Neural cell (in vitro differentiated cells): Measurements from ENCODE around the gene LTBP1. TPM values are rescaled to one million over a fixed set of nuclear protein-coding genes. Genes with fewer than 3 reads are reported as not detected.

Source experiments
- H2AFZ ChIP-seq: fragments of 200-600, 300-800 bp; sonication (generic), shearing (Covaris generic); 2 replicates; pipeline ENCODE4 v1.6.0; 2014; ENCODE audit warnings: low read depth, mild to moderate bottlenecking, antibody characterized with exemption, low read length, moderate library complexity
- H3F3A ChIP-seq: fragments of 200-600 bp; shearing (Covaris generic); 2 replicates; pipeline ENCODE4 v1.6.1; 2016; ENCODE audit warnings: mild to moderate bottlenecking, moderate library complexity, mixed read lengths, antibody characterized with exemption, low read length; ENCODE audit not compliant: insufficient read depth, poor library complexity, severe bottlenecking
- H3K27ac ChIP-seq: fragments of 200-600, 300-800 bp; sonication (generic), shearing (Covaris generic); 2 replicates; pipeline ENCODE4 v1.5.1; 2014; ENCODE audit warnings: mild to moderate bottlenecking, low read length, moderate library complexity
- H3K27me3 ChIP-seq: fragments of 300-800, 200-600 bp; sonication (generic), shearing (Covaris generic); 2 replicates; pipeline ENCODE4 v1.6.0; 2014; ENCODE audit warnings: mild to moderate bottlenecking, low read depth, low read length, moderate library complexity; ENCODE audit not compliant: insufficient read depth
- H3K36me3 ChIP-seq: fragments of 300-800, 200-600 bp; sonication (generic), shearing (Covaris generic); 2 replicates; pipeline ENCODE4 v1.5.1; 2014; ENCODE audit warnings: mild to moderate bottlenecking, antibody characterized with exemption, low read length, moderate library complexity; ENCODE audit not compliant: insufficient read depth
- H3K4me2 ChIP-seq: fragments of 300-800, 200-600 bp; sonication (generic), shearing (Covaris generic); 2 replicates; pipeline ENCODE4 v1.6.0; 2014; ENCODE audit warnings: mild to moderate bottlenecking, low read length
- H3K4me3 ChIP-seq: fragments of 300-800, 200-600 bp; sonication (generic), shearing (Covaris generic); 2 replicates; pipeline ENCODE4 v1.5.1; 2014; ENCODE audit warnings: mild to moderate bottlenecking, low read length, moderate library complexity
- H3K79me2 ChIP-seq: fragments of 200-600 bp; shearing (Covaris generic); replicated peaks from 2 replicates; pipeline ENCODE4 v1.6.0; 2014; ENCODE audit warnings: mild to moderate bottlenecking, low read length, moderate library complexity; ENCODE audit not compliant: insufficient read depth
- H3K9ac ChIP-seq: fragments of 300-800, 200-600 bp; sonication (generic), shearing (Covaris generic); 2 replicates; pipeline ENCODE4 v1.6.1; 2016; ENCODE audit warnings: mild to moderate bottlenecking, low read length, mixed read lengths
- H3K9me2 ChIP-seq: fragments of 200-600 bp; shearing (Covaris generic); 2 replicates; pipeline ENCODE4 v1.6.1; 2016; ENCODE audit warnings: mild to moderate bottlenecking, low read length, mixed read lengths; ENCODE audit not compliant: insufficient read depth
- H3K9me3 ChIP-seq: fragments of 200-600, 300-800 bp; sonication (generic), shearing (Covaris generic); 2 replicates; pipeline ENCODE4 v1.6.1; 2016; ENCODE audit warnings: mild to moderate bottlenecking, mixed run types, low read length, moderate library complexity, mixed read lengths
- H4K20me1 ChIP-seq: fragments of 200-600 bp; shearing (Covaris generic); 2 replicates; pipeline ENCODE4 v1.6.1; 2016; ENCODE audit warnings: mild to moderate bottlenecking, mixed run types; ENCODE audit not compliant: insufficient read depth
- CTCF ChIP-seq: fragments of 450-650 bp; IDR thresholded peaks from 2 replicates; pipeline ENCODE4 v1.5.1; 2014; ENCODE audit warnings: antibody characterized with exemption, mild to moderate bottlenecking, moderate library complexity; ENCODE audit not compliant: poor library complexity, severe bottlenecking
- EP300 ChIP-seq: fragments of 450-650 bp; conservative IDR thresholded peaks from 2 replicates; pipeline ENCODE4 v1.6.1; 2014; ENCODE audit warnings: antibody characterized with exemption, mild to moderate bottlenecking, moderate library complexity; ENCODE audit not compliant: poor library complexity, severe bottlenecking
- EZH2 ChIP-seq: fragments of 200-600, 300-800 bp; shearing (Covaris generic), sonication (generic); IDR thresholded peaks from 2 replicates; pipeline ENCODE4 v1.6.1; 2014; ENCODE audit warnings: antibody characterized with exemption, low read length, borderline replicate concordance, mild to moderate bottlenecking; ENCODE audit not compliant: insufficient read depth, poor library complexity, severe bottlenecking
- MXI1 ChIP-seq: fragments of 450-650 bp; conservative IDR thresholded peaks from 2 replicates; pipeline ENCODE4 v1.6.1; 2014; ENCODE audit warnings: antibody characterized with exemption, mild to moderate bottlenecking; ENCODE audit not compliant: poor library complexity, severe bottlenecking
- POLR2AphosphoS5 ChIP-seq: IDR thresholded peaks from 2 replicates; pipeline ENCODE4 v1.6.1; 2012
- RAD21 ChIP-seq: fragments of 450-650 bp; conservative IDR thresholded peaks from 2 replicates; pipeline ENCODE4 v1.6.1; 2014; ENCODE audit warnings: antibody characterized with exemption, mild to moderate bottlenecking, moderate library complexity
- SMC3 ChIP-seq: fragments of 450-650 bp; conservative IDR thresholded peaks from 2 replicates; pipeline ENCODE4 v1.6.1; 2014; ENCODE audit warnings: antibody characterized with exemption, mild to moderate bottlenecking, moderate library complexity; ENCODE audit not compliant: poor library complexity
- TAF1 ChIP-seq: IDR thresholded peaks from 2 replicates; pipeline ENCODE4 v1.6.1; 2012; ENCODE audit warnings: low read depth
- polyA plus RNA-seq: library from polyadenylated mRNA; depleted of rRNA; stranded (reverse); fragments of >200 nt; gene quantifications from 2 replicates; pipeline ENCODE4 v1.2.3, GENCODE V29; 2014
- TF ChIP-seq, protein P1 (sequence below): IDR thresholded peaks from 2 replicates; pipeline ENCODE4 v1.6.1; 2012; ENCODE audit warnings: borderline replicate concordance

Gene LTBP1
- polyA plus RNA-seq, 1 donor from 2014 or later: 1.8 TPM

GRCh38 chr2:32932825-32933755, 13.7 kb upstream of the LTBP1 start:
- Histone ChIP-seq H3K4me3 (no peak overlapping the region), H3K27me3 (no peaks in the 10 kb centered on the region), H3K9ac (no peak overlapping the region), H3K9me3 (no peaks in the 10 kb centered on the region), H3K4me2 (no peak overlapping the region), H4K20me1 (no peaks in the 10 kb centered on the region), H2AFZ (no peak overlapping the region), H3F3A (no peaks in the 10 kb centered on the region), H3K27ac (no peak overlapping the region), H3K36me3 (no peaks in the 10 kb centered on the region), H3K79me2 (no peaks in the 10 kb centered on the region), H3K9me2 (no peaks in the 10 kb centered on the region)
- TF ChIP-seq RAD21 (no peak), CTCF (no peak), TAF1 (no peak), POLR2AphosphoS5 (no peak), SMC3 (no peak), MXI1 (no peak), EZH2 (no peak), EP300 (no peak)
- TF ChIP-seq, protein P1, sequence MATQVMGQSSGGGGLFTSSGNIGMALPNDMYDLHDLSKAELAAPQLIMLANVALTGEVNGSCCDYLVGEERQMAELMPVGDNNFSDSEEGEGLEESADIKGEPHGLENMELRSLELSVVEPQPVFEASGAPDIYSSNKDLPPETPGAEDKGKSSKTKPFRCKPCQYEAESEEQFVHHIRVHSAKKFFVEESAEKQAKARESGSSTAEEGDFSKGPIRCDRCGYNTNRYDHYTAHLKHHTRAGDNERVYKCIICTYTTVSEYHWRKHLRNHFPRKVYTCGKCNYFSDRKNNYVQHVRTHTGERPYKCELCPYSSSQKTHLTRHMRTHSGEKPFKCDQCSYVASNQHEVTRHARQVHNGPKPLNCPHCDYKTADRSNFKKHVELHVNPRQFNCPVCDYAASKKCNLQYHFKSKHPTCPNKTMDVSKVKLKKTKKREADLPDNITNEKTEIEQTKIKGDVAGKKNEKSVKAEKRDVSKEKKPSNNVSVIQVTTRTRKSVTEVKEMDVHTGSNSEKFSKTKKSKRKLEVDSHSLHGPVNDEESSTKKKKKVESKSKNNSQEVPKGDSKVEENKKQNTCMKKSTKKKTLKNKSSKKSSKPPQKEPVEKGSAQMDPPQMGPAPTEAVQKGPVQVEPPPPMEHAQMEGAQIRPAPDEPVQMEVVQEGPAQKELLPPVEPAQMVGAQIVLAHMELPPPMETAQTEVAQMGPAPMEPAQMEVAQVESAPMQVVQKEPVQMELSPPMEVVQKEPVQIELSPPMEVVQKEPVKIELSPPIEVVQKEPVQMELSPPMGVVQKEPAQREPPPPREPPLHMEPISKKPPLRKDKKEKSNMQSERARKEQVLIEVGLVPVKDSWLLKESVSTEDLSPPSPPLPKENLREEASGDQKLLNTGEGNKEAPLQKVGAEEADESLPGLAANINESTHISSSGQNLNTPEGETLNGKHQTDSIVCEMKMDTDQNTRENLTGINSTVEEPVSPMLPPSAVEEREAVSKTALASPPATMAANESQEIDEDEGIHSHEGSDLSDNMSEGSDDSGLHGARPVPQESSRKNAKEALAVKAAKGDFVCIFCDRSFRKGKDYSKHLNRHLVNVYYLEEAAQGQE: no peak

- H3K27ac ChIP-seq: no peak overlapping the region
- no peak overlapping the region for H3K4me3 ChIP-seq
- no peak overlapping the region for H3K4me2 ChIP-seq
- H3K9ac ChIP-seq: no peak overlapping the region
- H3K36me3 ChIP-seq: no peaks in the 10 kb centered on the region
- H3K9me2 ChIP-seq: no peaks in the 10 kb centered on the region
- no peaks in the 10 kb centered on the region for H3K9me3 ChIP-seq
- H2AFZ ChIP-seq: no peak overlapping the region
- no peaks in the 10 kb centered on the region for H3K27me3 ChIP-seq
- no peaks in the 10 kb centered on the region for H3K79me2 ChIP-seq
- TF ChIP-seq, protein P1: no peak
- TF ChIP-seq TAF1 (no peak), CTCF (no peak), MXI1 (no peak), SMC3 (no peak), EP300 (no peak), POLR2AphosphoS5 (no peak)
- no peaks in the 10 kb centered on the region for H4K20me1 ChIP-seq
- H3F3A ChIP-seq: no peaks in the 10 kb centered on the region
Measured at GRCh38 chr2:32933756-32934095, 13.0 kb upstream of the LTBP1 start.
